Endothelial cell of umbilical vein (primary cell): ENCODE results near the gene CLBA1. TPM values are rescaled to one million over a fixed set of nuclear protein-coding genes. Genes with fewer than 3 reads are reported as not detected.

Experiments
- BruUV-seq: library from RNA; stranded (reverse); fragments of 400-500 nt; replicated peaks from 2 replicates; lab custom pipeline; 2021; lab: Mats Ljungman, UMichigan
- CTCF ChIA-PET: fragments of 300-600, 350-600 bp; sonication (Branson Sonifier 250); formaldehyde crosslinking; loops from one replicate; lab custom pipeline; 2021; ENCODE audit warnings: antibody characterized with exemption, inconsistent platforms; lab: Charles Lee
- POLR2A ChIA-PET: fragments of 300-600, 350-600 bp; sonication (Branson Sonifier 250); formaldehyde crosslinking; loops from one replicate; lab custom pipeline; 2021; ENCODE audit warnings: antibody characterized with exemption, inconsistent platforms; lab: Charles Lee
- DNase-seq: peaks from one replicate; pipeline ENCODE4 v3.0.0-alpha.2; 2011; ENCODE audit warnings: low read depth, low spot score
- FAIRE-seq: peaks from 2 replicates; lab custom pipeline; 2011; peaks lifted over from hg19 to GRCh38; lab: Jason Lieb, UNC
- H2AFZ ChIP-seq: 2 replicates; pipeline ENCODE4 v1.6.0; 2012; ENCODE audit warnings: low read depth, low read length, control low read depth, inconsistent platforms
- H3K27ac ChIP-seq: 2 replicates; pipeline ENCODE4 v1.5.1; 2011; ENCODE audit warnings: low read depth, mild to moderate bottlenecking, control low read depth, low read length, moderate library complexity; ENCODE audit not compliant: insufficient read depth
- H3K27me3 ChIP-seq, 2 experiments: 2 replicates each; pipeline versions ENCODE4 v1.6.0 to v1.6.1; 2011; ENCODE audit warnings: low read length in 2 of 2, mixed read lengths in 1 of 2; ENCODE audit not compliant: control insufficient read depth in 2 of 2, insufficient read depth in 2 of 2
- H3K36me3 ChIP-seq, 2 experiments: 2 replicates in 1 of 2; 3 replicates in 1 of 2; pipeline ENCODE4 v1.5.1; 2011; ENCODE audit warnings: low read length in 2 of 2, mild to moderate bottlenecking in 1 of 2, moderate library complexity in 1 of 2; ENCODE audit not compliant: control insufficient read depth in 2 of 2, insufficient read depth in 2 of 2; ENCODE audit errors: extremely low read depth in 1 of 2
- H3K4me1 ChIP-seq: 3 replicates; pipeline ENCODE4 v1.5.1; 2011; ENCODE audit warnings: mild to moderate bottlenecking, low read length; ENCODE audit not compliant: control insufficient read depth, insufficient read depth; ENCODE audit errors: extremely low read depth
- H3K4me2 ChIP-seq: 2 replicates; pipeline ENCODE4 v1.6.1; 2011; ENCODE audit warnings: low read length, control low read depth, mixed read lengths; ENCODE audit not compliant: insufficient read depth
- H3K4me3 ChIP-seq, 3 experiments: fragments of 200-600 bp in 1 of 3; sonication (generic), shearing (Covaris generic) in 1 of 3; replicated peaks in 1 of 3; 2 replicates each; pipeline ENCODE4 v1.5.1; 2011 to 2016; ENCODE audit warnings: control low read depth in 3 of 3, low read length in 3 of 3, mild to moderate bottlenecking in 2 of 3, inconsistent platforms in 1 of 3, low read depth in 1 of 3, moderate library complexity in 1 of 3; ENCODE audit not compliant: insufficient read depth in 1 of 3
- H3K79me2 ChIP-seq: 2 replicates; pipeline ENCODE4 v1.6.0; 2012; ENCODE audit warnings: low read length, inconsistent platforms; ENCODE audit not compliant: control insufficient read depth, insufficient read depth
- H3K9ac ChIP-seq: replicated peaks from 2 replicates; pipeline ENCODE3; 2011; ENCODE audit warnings: low read length, control low read depth; ENCODE audit not compliant: insufficient read depth; ENCODE audit errors: extremely low read depth
- H3K9me1 ChIP-seq: replicated peaks from 3 replicates; pipeline ENCODE4 v1.6.0; 2011; ENCODE audit warnings: mild to moderate bottlenecking, low read length; ENCODE audit not compliant: control insufficient read depth, insufficient read depth; ENCODE audit errors: extremely low read depth
- H3K9me3 ChIP-seq: replicated peaks from 2 replicates; pipeline ENCODE4 v1.5.1; 2012; ENCODE audit warnings: low read length, inconsistent platforms; ENCODE audit not compliant: control insufficient read depth, insufficient read depth
- H4K20me1 ChIP-seq: replicated peaks from 2 replicates; pipeline ENCODE3; 2011; ENCODE audit warnings: mild to moderate bottlenecking, low read length; ENCODE audit not compliant: control insufficient read depth, insufficient read depth; ENCODE audit errors: extremely low read depth
- CTCF ChIP-seq, 2 donors: IDR thresholded peaks; 1 replicate in 1 of 2; 2 replicates in 1 of 2; pipeline ENCODE4 v1.5.1; 2011; ENCODE audit warnings: low read length in 2 of 2, mild to moderate bottlenecking in 2 of 2, moderate library complexity in 2 of 2, control low read depth in 1 of 2, inconsistent platforms in 1 of 2, low read depth in 1 of 2; ENCODE audit not compliant: insufficient read depth in 1 of 2; ENCODE audit errors: extremely low read depth in 1 of 2
- EZH2 ChIP-seq: IDR thresholded peaks from 2 replicates; pipeline ENCODE4 v1.6.1; 2012; ENCODE audit warnings: borderline replicate concordance, low read depth, mild to moderate bottlenecking, moderate library complexity, low read length, inconsistent platforms; ENCODE audit not compliant: severe bottlenecking
- FOS ChIP-seq: IDR thresholded peaks from 2 replicates; pipeline ENCODE4 v1.6.1; 2011; ENCODE audit warnings: mild to moderate bottlenecking, low read length, moderate library complexity, borderline replicate concordance; ENCODE audit not compliant: insufficient read depth
- GATA2 ChIP-seq: IDR thresholded peaks from 2 replicates; pipeline ENCODE4 v1.7.0; 2011; ENCODE audit warnings: low read depth, mild to moderate bottlenecking, moderate library complexity, mixed read lengths, low read length; ENCODE audit not compliant: insufficient read length, insufficient read depth
- JUN ChIP-seq: IDR thresholded peaks from 2 replicates; pipeline ENCODE4 v1.6.1; 2011; ENCODE audit warnings: borderline replicate concordance, low read depth; ENCODE audit not compliant: insufficient read length, insufficient read depth
- MAX ChIP-seq: IDR thresholded peaks from 2 replicates; pipeline ENCODE4 v1.6.1; 2011; ENCODE audit not compliant: insufficient read depth, insufficient read length
- MYC ChIP-seq: IDR thresholded peaks from one replicate; pipeline ENCODE4 v1.6.1; 2011; ENCODE audit warnings: mild to moderate bottlenecking, low read depth, low read length
- POLR2A ChIP-seq: IDR thresholded peaks from 2 replicates; pipeline ENCODE4 v1.6.1; 2012; ENCODE audit warnings: low read depth, mild to moderate bottlenecking, control low read depth, low read length
- POLR2AphosphoS5 ChIP-seq: IDR thresholded peaks from 2 replicates; pipeline ENCODE4 v1.6.1; 2012; ENCODE audit warnings: low read depth, mild to moderate bottlenecking, control low read depth, low read length, moderate library complexity; ENCODE audit not compliant: insufficient read depth
- dilution Hi-C: fragments of 300-500 bp; cut with MboI; formaldehyde crosslinking; loops from one replicate; pipeline ENCODE4 v1.15.0; 2019; ENCODE audit warnings: low sequenced_read_pairs; ENCODE audit not compliant: extremely low pct_ligation_motif_present
- intact Hi-C: fragments of 100-400 bp; cut with micrococcal nuclease; formaldehyde crosslinking; loops from one replicate; pipeline ENCODE4 v1.10.0; 2022
- polyA plus RNA-seq, 4 experiments: library from polyadenylated mRNA; depleted of rRNA in 3 of 4; stranded (reverse) in 3 of 4; unstranded in 1 of 4; fragments of >200 nt; gene quantifications; 2 replicates each; pipeline versions ENCODE4 v1.2.1 to v1.2.3, GENCODE V29; 2011 to 2012; ENCODE audit warnings: missing spikeins in 1 of 4
- total RNA-seq: library from RNA; stranded (reverse); gene quantifications from 2 replicates; pipeline ENCODE4 v1.2.3, GENCODE V29; 2021

CLBA1 gene
- total and polyA plus RNA-seq, 2 donors (not counting 3 experiments of a cell fraction or from before 2014, with no cell fraction given) = 5.2 to 5.3 TPM

DNA sequence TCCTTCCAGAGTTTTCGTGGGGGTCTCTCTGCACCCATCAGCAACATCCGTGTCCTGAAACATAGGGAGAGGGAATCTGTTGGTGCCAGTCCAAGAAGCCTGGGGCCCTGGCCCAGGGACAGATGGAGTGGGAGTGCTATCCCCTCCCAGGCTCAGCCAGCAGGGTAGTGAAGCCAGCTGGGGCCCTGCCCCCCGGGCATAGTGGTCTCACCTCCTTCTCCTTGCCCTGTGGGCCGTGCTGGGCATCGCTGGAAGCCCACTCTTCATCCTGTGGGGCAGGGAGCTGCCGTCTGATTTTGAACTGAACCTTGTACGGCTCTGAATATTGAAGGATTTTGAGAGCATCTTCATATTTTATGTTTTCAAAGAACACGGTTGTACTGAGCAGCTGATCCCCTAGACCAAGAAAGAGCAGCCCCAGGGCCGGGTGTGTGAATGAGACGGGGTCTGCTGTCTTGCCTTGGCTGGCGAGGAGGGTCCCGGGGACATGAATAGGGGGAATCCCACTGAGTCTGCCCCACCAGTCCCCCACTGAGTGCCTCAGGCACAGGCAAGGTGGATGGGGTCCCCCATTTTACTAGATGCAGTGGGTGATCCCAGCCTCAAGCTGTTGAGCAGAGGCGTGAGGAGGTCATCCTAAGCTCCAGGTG is 30.7 kb upstream of the CLBA1 start:
- H3K27ac ChIP-seq = no peak overlapping the region
- no peak for FAIRE-seq
- no peak overlapping the region for H3K9ac ChIP-seq
- no peak for TF ChIP-seq MYC
- no peak for TF ChIP-seq JUN
- no peak for TF ChIP-seq EZH2
- no peak for TF ChIP-seq POLR2AphosphoS5
- no peak for TF ChIP-seq CTCF (IDR thresholded peaks at IDR 0.05; ENCODE audit: extremely low read depth in 1 of 2, insufficient read depth in 1 of 2, low read depth in 1 of 2, low read length in 2 of 2)
- TF ChIP-seq FOS = no peak
- TF ChIP-seq GATA2 = no peak
- TF ChIP-seq MAX = no peak
- no peak for TF ChIP-seq POLR2A
- H3K4me1 ChIP-seq = no peaks in the 10 kb centered on the region
- H3K79me2 ChIP-seq = no peaks in the 10 kb centered on the region
- H2AFZ ChIP-seq = no peak overlapping the region
- intact Hi-C loops (no loop called here), dilution Hi-C loops (no loop called here)
- POLR2A ChIA-PET = no interaction called here
- BruUV-seq = no TSS peak
- CTCF ChIA-PET = interaction anchor here (2.0 kb wide), 1 partner anchor 15 kb away, joined by 5 read pairs; no protein-coding TSS in a partner anchor
- no peak overlapping the region for H3K4me2 ChIP-seq
- no peak for DNase-seq
- peaks cover 5 to 44% of the 10 kb centered on the region in 2 experiments for H3K36me3 ChIP-seq
- no peaks in the 10 kb centered on the region for H4K20me1 ChIP-seq
- H3K9me1 ChIP-seq = no peaks in the 10 kb centered on the region
- H3K4me3 ChIP-seq = no peak overlapping the region
- no peaks in the 10 kb centered on the region for H3K27me3 ChIP-seq
- no peaks in the 10 kb centered on the region for H3K9me3 ChIP-seq
